Keratinocyte (primary cell): Measurements from ENCODE around the gene KDELR1.

Experiments used
- CTCF ChIP-seq, 3 experiments: IDR thresholded peaks in 1 of 3; conservative IDR thresholded peaks in 1 of 3; optimal IDR thresholded peaks in 1 of 3; 2 replicates in 2 of 3; 3 replicates in 1 of 3; pipeline versions ENCODE3 to v1.5.1; 2011; ENCODE audit warnings: low read length in 3 of 3, mild to moderate bottlenecking in 3 of 3, moderate library complexity in 2 of 3, control low read depth in 1 of 3, inconsistent platforms in 1 of 3; ENCODE audit not compliant: insufficient read depth in 2 of 3; ENCODE audit errors: extremely low read depth in 1 of 3
- EZH2 ChIP-seq: IDR thresholded peaks from one replicate; pipeline ENCODE4 v1.6.1; 2012; ENCODE audit warnings: inconsistent platforms, mild to moderate bottlenecking, low read length, moderate library complexity

GRCh38 chr19:48342841-48343540, 48.4 kb downstream of the KDELR1 start:
- TF ChIP-seq CTCF (optimal IDR thresholded peaks at IDR 0.05 in 1 of 3, IDR thresholded peaks at IDR 0.05 in 1 of 3, conservative IDR thresholded peaks at IDR 0.05 in 1 of 3; ENCODE audit: extremely low read depth in 1 of 3, insufficient read depth in 2 of 3, low read length in 3 of 3) (no peak), EZH2 (no peak)
